Measurements from ENCODE around the gene CCDC178.

DNA sequence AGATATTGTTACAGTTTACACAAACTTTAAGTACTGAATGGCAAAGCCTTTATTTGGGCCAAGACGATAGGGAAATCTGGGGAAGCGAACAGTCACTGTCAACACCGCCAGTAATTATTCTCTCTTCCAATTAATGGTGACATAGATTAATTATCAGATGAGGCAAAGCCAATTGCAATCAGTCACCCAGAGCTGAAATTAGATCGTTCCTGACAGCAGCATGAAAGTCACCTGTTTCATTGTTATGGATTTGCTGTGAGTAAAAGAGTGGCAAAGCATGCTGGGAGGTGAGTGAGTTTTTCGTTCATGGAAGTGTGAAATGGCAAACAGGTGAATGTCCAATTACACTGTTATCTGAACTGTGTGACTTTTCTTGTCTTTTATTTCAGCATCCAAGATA lies 502.9 kb downstream of the CCDC178 start:
- TF ChIP-seq, protein P1, sequence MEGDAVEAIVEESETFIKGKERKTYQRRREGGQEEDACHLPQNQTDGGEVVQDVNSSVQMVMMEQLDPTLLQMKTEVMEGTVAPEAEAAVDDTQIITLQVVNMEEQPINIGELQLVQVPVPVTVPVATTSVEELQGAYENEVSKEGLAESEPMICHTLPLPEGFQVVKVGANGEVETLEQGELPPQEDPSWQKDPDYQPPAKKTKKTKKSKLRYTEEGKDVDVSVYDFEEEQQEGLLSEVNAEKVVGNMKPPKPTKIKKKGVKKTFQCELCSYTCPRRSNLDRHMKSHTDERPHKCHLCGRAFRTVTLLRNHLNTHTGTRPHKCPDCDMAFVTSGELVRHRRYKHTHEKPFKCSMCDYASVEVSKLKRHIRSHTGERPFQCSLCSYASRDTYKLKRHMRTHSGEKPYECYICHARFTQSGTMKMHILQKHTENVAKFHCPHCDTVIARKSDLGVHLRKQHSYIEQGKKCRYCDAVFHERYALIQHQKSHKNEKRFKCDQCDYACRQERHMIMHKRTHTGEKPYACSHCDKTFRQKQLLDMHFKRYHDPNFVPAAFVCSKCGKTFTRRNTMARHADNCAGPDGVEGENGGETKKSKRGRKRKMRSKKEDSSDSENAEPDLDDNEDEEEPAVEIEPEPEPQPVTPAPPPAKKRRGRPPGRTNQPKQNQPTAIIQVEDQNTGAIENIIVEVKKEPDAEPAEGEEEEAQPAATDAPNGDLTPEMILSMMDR (IDR thresholded peaks at IDR 0.05), result no peak
- no peak for TF ChIP-seq POLR2A (IDR thresholded peaks at IDR 0.05)

Data from adrenal gland (tissue), 5 donors.